ENCODE results near the gene GRM8.

GRM8 gene

DNA sequence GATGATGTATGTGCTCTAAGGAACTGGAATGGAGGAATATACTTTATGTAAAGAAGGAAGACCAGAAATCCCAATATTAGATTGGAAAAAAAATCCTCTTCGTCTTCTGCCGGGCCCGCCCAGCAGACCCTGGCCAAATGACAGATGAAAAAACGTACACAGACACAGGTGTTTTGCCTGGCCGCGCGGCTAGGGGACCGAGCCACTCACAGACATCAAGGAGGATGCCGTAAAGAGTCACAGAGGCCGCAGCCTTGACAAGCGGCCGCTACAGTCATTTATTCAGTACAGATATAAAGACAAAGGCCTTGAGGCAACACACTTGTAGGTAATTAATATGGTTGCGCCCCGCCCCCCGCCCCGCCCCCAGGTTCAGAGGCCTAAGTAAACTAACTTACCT is 594.1 kb downstream of the GRM8 start:
- no peak for DNase-seq (ENCODE audit: low read depth)

- no peak for DNase-seq (ENCODE audit: low read depth)
These were observed 595.0 kb downstream of the GRM8 start for GRCh38 chr7:126657599-126658358.

DNA sequence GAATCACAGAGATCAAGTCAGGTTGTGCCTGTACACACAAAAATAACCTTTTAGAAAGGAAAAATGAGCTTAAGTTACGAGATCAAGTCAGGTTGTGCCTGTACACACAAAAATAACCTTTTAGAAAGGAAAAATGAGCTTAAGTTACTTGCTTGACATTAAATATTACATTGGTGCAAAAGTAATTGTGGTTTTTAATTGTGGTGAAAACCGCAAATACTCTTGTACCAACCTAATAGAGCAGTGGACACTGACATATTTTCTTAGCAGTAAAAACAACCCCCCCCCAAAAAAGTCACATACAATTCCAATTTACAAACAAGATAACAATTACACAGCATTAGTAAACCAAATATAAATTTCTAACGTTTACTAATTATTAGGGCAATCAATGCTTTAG is 595.6 kb downstream of the GRM8 start:
- DNase-seq (ENCODE audit: low read depth) = no peak

- no peak for DNase-seq (ENCODE audit: low read depth)
These were observed 596.6 kb downstream of the GRM8 start for GRCh38 chr7:126656165-126656564.

- DNase-seq (ENCODE audit: low read depth) = no peak
These were observed 615.2 kb downstream of the GRM8 start for GRCh38 chr7:126637538-126637937.

DNA sequence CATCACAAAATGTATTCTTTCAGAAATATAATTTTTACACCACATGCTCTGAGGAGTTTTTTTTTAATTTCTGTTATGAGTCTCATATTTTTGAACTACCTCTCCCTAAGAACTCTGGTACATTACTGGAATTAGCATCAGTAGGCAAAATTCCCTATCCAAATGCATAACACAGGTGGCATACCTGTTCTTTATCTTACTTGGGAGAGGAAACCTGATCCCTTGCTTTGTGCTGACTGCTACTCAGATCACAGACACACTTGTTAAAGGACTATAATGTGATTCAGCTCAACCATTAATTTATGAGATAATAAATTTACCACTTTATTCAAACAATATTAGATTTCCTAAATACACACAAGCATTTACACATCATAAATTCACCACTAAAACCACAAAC is 617.2 kb downstream of the GRM8 start:
- DNase-seq (ENCODE audit: low read depth) = no peak

DNA sequence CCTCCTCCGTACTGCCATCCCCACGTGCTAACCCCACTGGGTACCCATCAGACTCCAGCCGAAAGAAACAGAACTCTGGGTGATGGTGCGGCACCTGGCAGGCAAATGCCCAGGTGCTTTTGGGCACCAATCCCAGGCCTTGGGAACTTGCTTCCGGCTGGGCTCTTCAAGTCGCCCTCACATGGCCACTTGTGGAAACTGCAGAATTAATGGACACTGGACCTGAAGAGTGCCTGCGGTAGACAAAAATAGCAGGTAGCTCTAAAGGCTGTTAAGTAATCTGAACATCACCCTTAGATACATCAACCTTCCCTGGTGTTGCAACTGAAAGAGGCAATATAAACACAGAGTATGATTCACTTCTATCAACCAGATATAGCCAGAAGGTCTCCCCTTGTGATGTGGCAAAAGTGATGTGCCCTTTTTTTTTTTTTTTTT is 644.4 kb downstream of the GRM8 start:
- peak; percentile 49 for DNase-seq (ENCODE audit: low read depth)

DNA sequence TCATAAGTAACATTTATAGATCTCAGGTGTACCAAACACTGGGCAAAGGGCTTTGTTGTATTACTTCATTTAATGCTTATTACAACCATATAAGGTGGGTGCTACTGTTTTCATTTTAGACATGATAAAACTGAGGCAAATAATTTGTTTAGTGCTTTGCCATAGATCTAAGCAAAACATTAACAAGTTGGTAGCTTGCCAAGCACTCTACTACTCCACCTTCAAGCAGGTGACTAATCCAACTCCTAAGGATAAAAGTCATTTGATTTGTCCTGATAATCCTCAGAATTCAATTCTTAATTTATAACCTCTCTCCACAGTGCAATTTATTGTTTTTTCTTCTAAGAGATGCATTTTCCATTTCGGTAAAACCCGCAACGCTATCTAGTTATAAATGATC is 646.4 kb downstream of the GRM8 start:
- DNase-seq (ENCODE audit: low read depth) = no peak

GRCh38 chr7:126605553-126605952 is 647.2 kb downstream of the GRM8 start:
- no peak for DNase-seq (ENCODE audit: low read depth)

GRCh38 chr7:126605056-126605455 is 647.7 kb downstream of the GRM8 start:
- DNase-seq (ENCODE audit: low read depth) = no peak

GRCh38 chr7:126589068-126589684 is 663.6 kb downstream of the GRM8 start:
- no peak for DNase-seq (ENCODE audit: low read depth)

GRCh38 chr7:126578338-126578737 is 674.4 kb downstream of the GRM8 start:
- DNase-seq (ENCODE audit: low read depth) = no peak

DNA sequence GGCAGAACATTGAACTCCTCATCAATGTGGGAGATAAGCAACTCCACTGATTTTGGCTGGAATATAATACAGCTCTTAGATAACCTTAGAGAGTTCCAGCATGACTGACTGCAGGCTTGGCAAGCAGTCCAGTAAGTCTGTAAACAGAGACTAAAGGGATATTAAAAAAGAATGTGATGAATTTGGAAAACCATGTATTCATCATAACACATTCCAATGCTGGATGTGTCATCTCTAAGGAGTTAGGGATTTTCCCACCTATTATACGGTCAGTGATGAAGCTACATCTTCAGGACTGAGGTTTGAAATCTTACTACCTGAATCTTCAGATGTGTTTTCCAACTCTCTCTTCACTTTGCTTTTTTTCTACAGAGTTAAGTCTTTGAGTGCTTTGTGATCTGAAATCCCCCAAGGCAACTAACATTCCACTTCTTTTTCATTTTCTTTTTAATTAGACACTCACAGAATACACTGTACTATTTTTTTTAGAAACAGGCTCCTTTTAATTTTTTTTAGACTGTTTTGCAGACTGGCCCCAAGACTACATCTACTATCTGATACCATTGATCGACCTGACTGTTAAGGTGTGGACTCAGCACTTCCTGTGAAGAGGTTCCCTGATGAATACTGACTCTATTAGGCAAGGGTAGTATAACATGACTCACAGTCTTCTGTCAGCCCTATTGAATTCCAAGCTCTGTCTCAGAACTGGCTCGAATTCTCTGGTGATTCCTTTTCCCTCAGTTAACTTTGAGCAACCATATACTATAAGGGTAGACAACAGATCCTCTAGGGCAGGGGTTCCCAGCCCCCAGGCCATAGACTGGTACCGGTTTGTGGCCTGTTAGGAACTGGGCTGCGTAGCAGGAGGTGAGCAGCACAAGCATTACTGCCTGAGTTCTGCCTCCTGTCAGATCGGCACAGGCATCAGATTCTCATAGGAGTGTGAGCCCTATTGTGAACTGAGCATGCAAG is 678.2 kb downstream of the GRM8 start:
- peak; percentile 91 for DNase-seq (ENCODE audit: low read depth)

DNA sequence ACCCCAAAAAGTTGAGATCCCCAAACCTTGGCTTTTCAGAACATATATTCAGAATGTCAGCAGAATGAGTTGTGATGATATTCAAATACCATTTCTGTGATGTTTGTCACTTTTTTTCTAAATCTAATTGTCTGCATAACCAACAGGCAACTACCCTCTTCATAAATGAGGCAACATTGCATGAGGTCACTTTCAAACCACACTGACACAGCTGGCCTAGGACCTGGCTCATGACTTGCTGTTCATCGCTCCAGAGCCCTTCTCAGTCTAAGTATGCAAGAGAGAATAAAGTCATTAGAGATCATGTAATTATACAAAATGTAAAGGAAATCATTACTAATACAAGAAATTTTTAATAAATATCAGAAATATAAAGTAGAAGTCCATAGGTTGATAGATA is 681.9 kb downstream of the GRM8 start:
- peak; percentile 36 for DNase-seq (ENCODE audit: low read depth)

- DNase-seq (ENCODE audit: low read depth) = peak; percentile 35
These were observed 683.3 kb downstream of the GRM8 start for GRCh38 chr7:126569402-126569801.

- no peak for DNase-seq (ENCODE audit: low read depth)
These were observed 695.5 kb downstream of the GRM8 start for GRCh38 chr7:126557271-126557670.

GRCh38 chr7:126541406-126541805 is 711.3 kb downstream of the GRM8 start:
- DNase-seq (ENCODE audit: low read depth) = peak; percentile 44

GRCh38 chr7:126535176-126535575 is 717.6 kb downstream of the GRM8 start:
- no peak for DNase-seq (ENCODE audit: low read depth)

GRCh38 chr7:126533715-126534114 is 719.0 kb downstream of the GRM8 start:
- DNase-seq (ENCODE audit: low read depth) = no peak

- peak; percentile 69 for DNase-seq (ENCODE audit: low read depth)
These were observed 722.9 kb downstream of the GRM8 start for GRCh38 chr7:126529833-126530232.

- DNase-seq (ENCODE audit: low read depth) = no peak
These were observed 723.5 kb downstream of the GRM8 start for GRCh38 chr7:126529254-126529653.

GRCh38 chr7:126525906-126526305 is 726.8 kb downstream of the GRM8 start:
- no peak for DNase-seq (ENCODE audit: low read depth)

- no peak for DNase-seq (ENCODE audit: low read depth)
These were observed 727.8 kb downstream of the GRM8 start for GRCh38 chr7:126524967-126525366.

Data from ELR (cell line).